ENCODE measurements around the gene SLC33A1.
"Not testable (repeated sequence)": the region's sequence is repeated elsewhere in the genome, so short reads cannot be mapped to it uniquely, and the experiment has no call there.

SLC33A1 gene

GRCh38 chr3:155861476-155862183, 7.4 kb upstream of the SLC33A1 start:
- no peak for DNase-seq

- not testable (repeated sequence) for DNase-seq
These were observed 6.2 kb upstream of the SLC33A1 start for GRCh38 chr3:155860424-155860823.

- no peak for DNase-seq
These were observed 5.6 kb upstream of the SLC33A1 start for GRCh38 chr3:155859859-155860258.

GRCh38 chr3:155853214-155854140, 750 bp downstream of the SLC33A1 start:
- DNase-seq: peak; percentile 22 to 24

GRCh38 chr3:155852341-155852740, 1.9 kb downstream of the SLC33A1 start:
- no peak for DNase-seq

- not testable (repeated sequence) for DNase-seq
These were observed 4.8 kb downstream of the SLC33A1 start for GRCh38 chr3:155849404-155849803.

- DNase-seq: no peak
These were observed 6.2 kb downstream of the SLC33A1 start for GRCh38 chr3:155847993-155848392.

- DNase-seq: no peak
These were observed 8.1 kb downstream of the SLC33A1 start for GRCh38 chr3:155846119-155846518.

- no peak for DNase-seq
These were observed 10.7 kb downstream of the SLC33A1 start for GRCh38 chr3:155843569-155843968.

- DNase-seq: no peak
These were observed 18.7 kb downstream of the SLC33A1 start for GRCh38 chr3:155835341-155836071.

GRCh38 chr3:155828490-155829098, 25.6 kb downstream of the SLC33A1 start:
- not testable (repeated sequence) for DNase-seq

GRCh38 chr3:155815030-155815545, 39.1 kb downstream of the SLC33A1 start:
- no peak for DNase-seq

- not testable (repeated sequence) for DNase-seq
These were observed 41.0 kb downstream of the SLC33A1 start for GRCh38 chr3:155813224-155813623.

- DNase-seq: no peak
These were observed 45.0 kb downstream of the SLC33A1 start for GRCh38 chr3:155809181-155809580.

GRCh38 chr3:155807823-155808222, 46.4 kb downstream of the SLC33A1 start:
- DNase-seq: no peak

GRCh38 chr3:155805802-155806618, 48.2 kb downstream of the SLC33A1 start, which contains the start of gene C3orf33:
Gene C3orf33, minus strand, starts transcription at chr3:155806278. Its CDS starts 26 bp downstream, at chr3:155806252.
- peak; percentile 77 for DNase-seq

GRCh38 chr3:155805204-155805801, 48.9 kb downstream of the SLC33A1 start:
- peak; percentile 35 to 49 for DNase-seq

GRCh38 chr3:155804323-155804722, 49.9 kb downstream of the SLC33A1 start:
- DNase-seq: no peak

GRCh38 chr3:155792532-155792931, 61.7 kb downstream of the SLC33A1 start:
- no peak for DNase-seq

GRCh38 chr3:155791190-155791589, 63.0 kb downstream of the SLC33A1 start:
- no peak for DNase-seq

All from stimulated activated CD4-positive, alpha-beta T cell treated with anti-CD3 and anti-CD28 coated beads, Interleukin-4, amount 100 ng/mL, for 4 hours (primary cell).